ENCODE results near the gene PGBD4.
A peak's percentile ranks its signal among the peaks of the same experiment; 100 is the strongest.

The PGBD4 gene

GRCh38 chr15:34101366-34102174 is at the start of gene PGBD4, which contains the start of gene EMC7:
Gene PGBD4 (plus strand): TSS chr15:34102083. CDS start chr15:34102532, 449 bp downstream.
Gene EMC7 (minus strand): TSS chr15:34101862. CDS start chr15:34101839, 23 bp downstream.
- no peaks in the 10 kb centered on the region for H3K36me3 ChIP-seq (replicated peaks)
- no peak for TF ChIP-seq CTCF (IDR thresholded peaks at IDR 0.05; ENCODE audit: low read depth, low read length, missing control alignments)

GRCh38 chr15:34054081-34054707 is 47.7 kb upstream of the PGBD4 start:
- Histone ChIP-seq H3K4me3 (ENCODE audit: low read depth, low read length) (no peak overlapping the region), H3K27me3 (replicated peaks) (no peaks in the 10 kb centered on the region), H3K27ac (no peak overlapping the region), H3K36me3 (replicated peaks) (no peaks in the 10 kb centered on the region)
- TF ChIP-seq CTCF (IDR thresholded peaks at IDR 0.05; ENCODE audit: low read depth, low read length, missing control alignments), result no peak
- in situ Hi-C loops (cut with HindIII; ENCODE audit: low pct_ligation_motif_present, low sequenced_read_pairs), result no loop called here
- no peak for DNase-seq

More at GRCh38 chr15:34101366-34102174, at the start of gene PGBD4, which contains the start of gene EMC7:
- peak; percentile 99 for DNase-seq
- H3K4me3 ChIP-seq (ENCODE audit: low read depth, low read length), result peak within 1 kb of the TSS; percentile 99
- in situ Hi-C loops (cut with HindIII; ENCODE audit: low pct_ligation_motif_present, low sequenced_read_pairs), result no loop called here
- no peaks in the 10 kb centered on the region for H3K27me3 ChIP-seq (replicated peaks)
- H3K27ac ChIP-seq, result peak within 1 kb of the TSS; percentile 89

- in situ Hi-C loops (cut with HindIII; ENCODE audit: low pct_ligation_motif_present, low sequenced_read_pairs), result no loop called here
- Histone ChIP-seq H3K36me3 (replicated peaks) (no peaks in the 10 kb centered on the region), H3K27ac (peak overlapping the region; percentile 84), H3K4me3 (ENCODE audit: low read depth, low read length) (no peak overlapping the region), H3K27me3 (replicated peaks) (no peaks in the 10 kb centered on the region)
- DNase-seq, result peak; percentile 45
- TF ChIP-seq CTCF (IDR thresholded peaks at IDR 0.05; ENCODE audit: low read depth, low read length, missing control alignments), result no peak
These were observed 45.9 kb upstream of the PGBD4 start for GRCh38 chr15:34055868-34056595.

GRCh38 chr15:34056911-34057310 is 45.0 kb upstream of the PGBD4 start:
- DNase-seq, result no peak
- H3K36me3 ChIP-seq (replicated peaks), result no peaks in the 10 kb centered on the region
- H3K27me3 ChIP-seq (replicated peaks), result no peaks in the 10 kb centered on the region
- no peak overlapping the region for H3K4me3 ChIP-seq (ENCODE audit: low read depth, low read length)
- H3K27ac ChIP-seq, result peak overlapping the region; percentile 84
- no peak for TF ChIP-seq CTCF (IDR thresholded peaks at IDR 0.05; ENCODE audit: low read depth, low read length, missing control alignments)
- in situ Hi-C loops (cut with HindIII; ENCODE audit: low pct_ligation_motif_present, low sequenced_read_pairs), result no loop called here

GRCh38 chr15:34059476-34059875 is 42.4 kb upstream of the PGBD4 start:
- TF ChIP-seq CTCF (IDR thresholded peaks at IDR 0.05; ENCODE audit: low read depth, low read length, missing control alignments), result no peak

More at GRCh38 chr15:34059476-34059875, 42.4 kb upstream of the PGBD4 start:
- in situ Hi-C loops (cut with HindIII; ENCODE audit: low pct_ligation_motif_present, low sequenced_read_pairs), result no loop called here
- no peak for DNase-seq
- H3K27ac ChIP-seq, result no peak overlapping the region
- H3K27me3 ChIP-seq (replicated peaks), result no peaks in the 10 kb centered on the region
- no peak overlapping the region for H3K4me3 ChIP-seq (ENCODE audit: low read depth, low read length)
- no peaks in the 10 kb centered on the region for H3K36me3 ChIP-seq (replicated peaks)

Data from brain microvascular endothelial cell (primary cell).